Fibroblast of lung (primary cell): Measurements from ENCODE around the gene HIRA. TPM values are rescaled to one million over a fixed set of nuclear protein-coding genes. Genes with fewer than 3 reads are reported as not detected.

ENCODE experiments used
- DNase-seq, 2 donors: peaks; one replicate each; pipeline versions ENCODE4 v3.0.0 to v3.0.0-alpha.2; 2010; ENCODE audit warnings: low read depth in 2 of 2
- H2AFZ ChIP-seq: 2 replicates; pipeline ENCODE4 v1.5.1; 2012; ENCODE audit warnings: low read length, control low read depth, inconsistent platforms
- H3K27ac ChIP-seq: 2 replicates; pipeline ENCODE4 v1.5.1; 2011; ENCODE audit warnings: low read length, control low read depth; ENCODE audit not compliant: insufficient read depth
- H3K27me3 ChIP-seq: 2 replicates; pipeline ENCODE4 v1.5.1; 2011; ENCODE audit warnings: mild to moderate bottlenecking, low read length; ENCODE audit not compliant: control insufficient read depth, insufficient read depth
- H3K36me3 ChIP-seq: 2 replicates; pipeline ENCODE4 v1.5.1; 2011; ENCODE audit warnings: low read length; ENCODE audit not compliant: control insufficient read depth, insufficient read depth
- H3K4me1 ChIP-seq: 2 replicates; pipeline ENCODE4 v1.5.1; 2011; ENCODE audit warnings: low read length; ENCODE audit not compliant: control insufficient read depth, insufficient read depth; ENCODE audit errors: extremely low read depth
- H3K4me2 ChIP-seq: 2 replicates; pipeline ENCODE4 v1.5.1; 2011; ENCODE audit warnings: low read length, control low read depth; ENCODE audit not compliant: insufficient read depth; ENCODE audit errors: extremely low read depth
- H3K4me3 ChIP-seq, 4 experiments: fragments of 200-600 bp in 1 of 4; sonication (generic) in 1 of 4; replicated peaks in 1 of 4; 2 replicates each; pipeline ENCODE4 v1.5.1; 2011 to 2016; ENCODE audit warnings: low read length in 4 of 4, low read depth in 3 of 4, mild to moderate bottlenecking in 3 of 4, control low read depth in 2 of 4, inconsistent platforms in 1 of 4, mixed read lengths in 1 of 4; ENCODE audit not compliant: insufficient read depth in 1 of 4; ENCODE audit errors: control extremely low read depth in 1 of 4
- H3K79me2 ChIP-seq: 2 replicates; pipeline ENCODE4 v1.5.1; 2012; ENCODE audit warnings: mild to moderate bottlenecking, low read length, inconsistent platforms; ENCODE audit not compliant: control insufficient read depth, insufficient read depth
- H3K9ac ChIP-seq: 2 replicates; pipeline ENCODE4 v1.5.1; 2011; ENCODE audit warnings: mild to moderate bottlenecking, low read length, control low read depth; ENCODE audit not compliant: insufficient read depth
- H3K9me3 ChIP-seq: 2 replicates; pipeline ENCODE4 v1.5.1; 2012; ENCODE audit warnings: low read depth, low read length; ENCODE audit not compliant: control insufficient read depth, insufficient read depth
- H4K20me1 ChIP-seq: 2 replicates; pipeline ENCODE4 v1.5.1; 2011; ENCODE audit warnings: low read length; ENCODE audit not compliant: control insufficient read depth, insufficient read depth; ENCODE audit errors: extremely low read depth
- EZH2 ChIP-seq: IDR thresholded peaks from 2 replicates; pipeline ENCODE4 v1.5.1; 2012; ENCODE audit warnings: low read length, control low read depth, mild to moderate bottlenecking; ENCODE audit errors: missing control alignments
- polyA plus RNA-seq, 2 donors: library from polyadenylated mRNA; depleted of rRNA in 1 of 2; stranded (reverse) in 1 of 2; unstranded in 1 of 2; fragments of >200 nt; gene quantifications; 2 replicates each; pipeline ENCODE4 v1.2.1, GENCODE V29; 2011 to 2012; ENCODE audit warnings: missing spikeins in 1 of 2
- total RNA-seq: library from RNA; depleted of rRNA; stranded (reverse); fragments of >200 nt; gene quantifications from 2 replicates; pipeline ENCODE4 v1.2.1, GENCODE V29; 2014
- TF ChIP-seq, protein P1 (sequence below), 2 donors: IDR thresholded peaks in 1 of 2; conservative IDR thresholded peaks in 1 of 2; 1 replicate in 1 of 2; 2 replicates in 1 of 2; pipeline ENCODE4 v1.5.1; 2011 to 2012; ENCODE audit warnings: low read length in 2 of 2, control low read depth in 1 of 2, inconsistent platforms in 1 of 2, low read depth in 1 of 2, mild to moderate bottlenecking in 1 of 2

The HIRA gene
- total and polyA plus RNA-seq, 2 donors (not counting 1 experiment from before 2014, with no cell fraction given): 19.2 to 20.5 TPM

DNA sequence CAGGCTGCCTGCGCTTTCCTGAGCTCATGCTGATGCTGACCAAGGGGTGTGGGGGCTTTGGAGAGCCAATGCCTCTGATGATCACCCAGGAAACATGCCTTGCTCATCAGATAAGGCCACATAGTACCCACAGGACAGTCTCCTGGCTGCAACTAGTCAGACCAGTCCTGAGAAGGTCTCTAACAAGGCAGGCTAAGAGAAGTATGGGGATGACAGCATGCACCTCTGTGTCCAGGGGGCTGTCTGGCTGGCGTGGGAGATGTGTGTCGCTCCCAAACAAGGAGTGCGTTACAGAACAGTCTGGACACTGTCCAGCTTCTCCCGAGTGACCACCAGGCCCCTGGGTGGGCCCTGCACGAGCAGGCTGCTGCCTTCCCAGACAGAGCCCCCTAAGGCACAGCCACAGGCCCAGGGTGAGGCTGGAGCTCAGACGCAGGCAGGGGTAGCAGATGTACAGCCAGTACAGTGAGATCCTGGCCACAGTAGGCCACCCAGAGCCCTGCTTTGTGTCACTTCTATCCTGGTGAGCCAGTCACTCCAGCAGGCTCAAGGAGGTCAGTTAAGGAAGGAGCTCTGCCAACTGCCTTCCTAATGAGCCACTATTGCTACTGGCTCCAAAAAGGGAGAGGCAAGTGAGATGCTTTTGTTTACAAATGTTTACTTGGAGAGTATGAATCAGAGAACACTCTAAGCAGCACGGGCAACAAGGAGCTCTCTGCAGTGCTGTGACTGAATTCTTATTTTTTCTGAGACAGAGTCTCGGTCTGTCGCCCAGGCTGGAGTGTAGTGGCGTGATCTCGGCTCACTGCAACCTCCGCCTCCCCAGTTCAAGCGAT lies 74.0 kb downstream of the HIRA start:
- H2AFZ ChIP-seq: no peak overlapping the region
- peak overlapping the region; percentile 72 for H3K27ac ChIP-seq
- TF ChIP-seq, protein P1, sequence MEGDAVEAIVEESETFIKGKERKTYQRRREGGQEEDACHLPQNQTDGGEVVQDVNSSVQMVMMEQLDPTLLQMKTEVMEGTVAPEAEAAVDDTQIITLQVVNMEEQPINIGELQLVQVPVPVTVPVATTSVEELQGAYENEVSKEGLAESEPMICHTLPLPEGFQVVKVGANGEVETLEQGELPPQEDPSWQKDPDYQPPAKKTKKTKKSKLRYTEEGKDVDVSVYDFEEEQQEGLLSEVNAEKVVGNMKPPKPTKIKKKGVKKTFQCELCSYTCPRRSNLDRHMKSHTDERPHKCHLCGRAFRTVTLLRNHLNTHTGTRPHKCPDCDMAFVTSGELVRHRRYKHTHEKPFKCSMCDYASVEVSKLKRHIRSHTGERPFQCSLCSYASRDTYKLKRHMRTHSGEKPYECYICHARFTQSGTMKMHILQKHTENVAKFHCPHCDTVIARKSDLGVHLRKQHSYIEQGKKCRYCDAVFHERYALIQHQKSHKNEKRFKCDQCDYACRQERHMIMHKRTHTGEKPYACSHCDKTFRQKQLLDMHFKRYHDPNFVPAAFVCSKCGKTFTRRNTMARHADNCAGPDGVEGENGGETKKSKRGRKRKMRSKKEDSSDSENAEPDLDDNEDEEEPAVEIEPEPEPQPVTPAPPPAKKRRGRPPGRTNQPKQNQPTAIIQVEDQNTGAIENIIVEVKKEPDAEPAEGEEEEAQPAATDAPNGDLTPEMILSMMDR (conservative IDR thresholded peaks at IDR 0.05 in 1 of 2, IDR thresholded peaks at IDR 0.05 in 1 of 2; ENCODE audit: low read depth in 1 of 2, low read length in 2 of 2): no peak
- no peak for TF ChIP-seq EZH2
- H3K4me1 ChIP-seq: peaks cover 3% of the 10 kb centered on the region
- peaks cover 35% of the 10 kb centered on the region for H3K36me3 ChIP-seq
- peak; percentile 10 to 74 for DNase-seq
- H3K4me3 ChIP-seq: no peak overlapping the region
- H3K27me3 ChIP-seq: no peaks in the 10 kb centered on the region
- H3K79me2 ChIP-seq: no peaks in the 10 kb centered on the region
- H3K9ac ChIP-seq: peak overlapping the region; percentile 20
- no peaks in the 10 kb centered on the region for H4K20me1 ChIP-seq
- no peak overlapping the region for H3K4me2 ChIP-seq
- H3K9me3 ChIP-seq: no peaks in the 10 kb centered on the region

DNA sequence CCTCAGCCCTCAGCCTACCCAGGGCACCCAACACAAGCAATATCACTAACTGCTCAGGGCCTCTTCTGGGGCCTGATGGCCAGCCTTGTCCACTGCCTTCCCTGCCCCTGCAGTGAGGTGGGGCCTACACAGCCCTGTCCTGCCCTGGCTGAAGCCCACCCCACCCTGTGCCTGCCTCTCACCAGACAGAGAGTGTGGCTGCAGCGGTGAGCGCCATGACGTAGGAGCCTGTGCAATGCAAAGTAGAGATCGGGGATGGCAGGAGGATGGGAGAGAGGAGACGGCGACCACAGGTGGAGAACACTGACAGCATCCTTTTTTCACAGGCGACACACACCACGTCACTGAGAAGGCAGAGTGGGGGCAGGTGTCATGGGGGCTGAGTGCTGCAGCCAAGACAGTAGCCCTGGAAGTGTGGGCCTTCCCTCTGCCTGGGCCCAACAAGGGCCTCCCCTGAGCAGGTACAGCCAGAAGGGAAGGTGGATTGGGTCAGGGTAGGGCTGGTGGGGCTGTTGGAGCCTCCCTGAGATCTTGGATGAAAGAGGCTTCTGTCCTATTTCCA lies 74.7 kb downstream of the HIRA start:
- Histone ChIP-seq H3K4me3 (no peak overlapping the region), H3K27me3 (no peaks in the 10 kb centered on the region), H4K20me1 (no peaks in the 10 kb centered on the region), H3K27ac (no peak overlapping the region), H3K36me3 (peaks cover 38% of the 10 kb centered on the region), H3K9ac (no peak overlapping the region), H2AFZ (no peak overlapping the region), H3K4me1 (peaks cover 3% of the 10 kb centered on the region), H3K79me2 (no peaks in the 10 kb centered on the region), H3K9me3 (no peaks in the 10 kb centered on the region), H3K4me2 (no peak overlapping the region)
- TF ChIP-seq, protein P1 (conservative IDR thresholded peaks at IDR 0.05 in 1 of 2, IDR thresholded peaks at IDR 0.05 in 1 of 2; ENCODE audit: low read depth in 1 of 2, low read length in 2 of 2): no peak
- TF ChIP-seq EZH2: no peak
- no peak for DNase-seq

DNA sequence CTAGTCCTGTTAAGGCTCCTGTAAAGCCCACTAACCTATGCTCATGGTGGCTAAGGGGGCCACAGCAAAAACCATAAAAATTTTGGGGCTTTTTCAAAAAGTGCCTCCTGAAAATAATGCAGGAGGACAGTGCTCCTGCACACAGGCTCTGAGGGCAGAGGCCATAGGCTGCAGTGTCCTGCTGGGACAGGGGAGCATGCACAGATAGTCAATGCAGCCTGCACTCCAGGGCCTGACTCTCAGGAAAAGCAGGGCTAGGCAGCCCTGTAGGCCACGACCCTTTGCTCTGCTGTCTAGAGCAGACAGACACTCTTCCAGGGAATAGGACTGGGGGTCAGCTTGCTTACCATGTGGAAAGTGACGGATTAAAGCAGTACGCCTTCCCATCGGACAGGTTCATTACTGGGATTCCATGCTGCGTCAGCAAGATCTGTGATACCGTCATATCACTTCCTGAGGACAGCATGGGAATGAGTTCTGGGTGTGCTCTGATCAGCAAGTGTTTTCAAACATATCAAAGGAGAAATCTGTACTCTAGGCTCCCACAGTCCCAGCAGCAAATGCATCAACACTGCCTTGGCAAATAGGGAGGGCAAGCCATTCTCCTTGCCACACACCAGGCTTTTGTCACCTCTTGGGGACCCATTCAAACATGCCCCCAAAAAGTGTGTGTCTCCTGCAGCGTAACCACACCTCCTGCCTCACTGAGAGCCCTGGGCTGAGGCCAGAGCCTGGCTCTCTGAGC lies 75.9 kb downstream of the HIRA start:
- Histone ChIP-seq H3K27me3 (no peaks in the 10 kb centered on the region), H3K4me1 (peaks cover 3% of the 10 kb centered on the region), H4K20me1 (no peaks in the 10 kb centered on the region), H3K36me3 (peaks cover 34% of the 10 kb centered on the region), H3K27ac (no peak overlapping the region), H2AFZ (no peak overlapping the region), H3K4me2 (no peak overlapping the region), H3K4me3 (no peak overlapping the region), H3K9ac (no peak overlapping the region), H3K9me3 (no peaks in the 10 kb centered on the region), H3K79me2 (no peaks in the 10 kb centered on the region)
- TF ChIP-seq EZH2: no peak
- TF ChIP-seq, protein P1 (conservative IDR thresholded peaks at IDR 0.05 in 1 of 2, IDR thresholded peaks at IDR 0.05 in 1 of 2; ENCODE audit: low read depth in 1 of 2, low read length in 2 of 2): no peak
- DNase-seq: no peak
